Central memory CD4-positive, alpha-beta T cell (primary cell): ENCODE data around the gene LBX2.
"Not testable (repeated sequence)": the region's sequence is repeated elsewhere in the genome, so short reads cannot be mapped to it uniquely, and the experiment has no call there.

Experiments
- DNase-seq: peaks from one replicate; pipeline ENCODE4 v3.0.0; 2022

Gene LBX2

DNA sequence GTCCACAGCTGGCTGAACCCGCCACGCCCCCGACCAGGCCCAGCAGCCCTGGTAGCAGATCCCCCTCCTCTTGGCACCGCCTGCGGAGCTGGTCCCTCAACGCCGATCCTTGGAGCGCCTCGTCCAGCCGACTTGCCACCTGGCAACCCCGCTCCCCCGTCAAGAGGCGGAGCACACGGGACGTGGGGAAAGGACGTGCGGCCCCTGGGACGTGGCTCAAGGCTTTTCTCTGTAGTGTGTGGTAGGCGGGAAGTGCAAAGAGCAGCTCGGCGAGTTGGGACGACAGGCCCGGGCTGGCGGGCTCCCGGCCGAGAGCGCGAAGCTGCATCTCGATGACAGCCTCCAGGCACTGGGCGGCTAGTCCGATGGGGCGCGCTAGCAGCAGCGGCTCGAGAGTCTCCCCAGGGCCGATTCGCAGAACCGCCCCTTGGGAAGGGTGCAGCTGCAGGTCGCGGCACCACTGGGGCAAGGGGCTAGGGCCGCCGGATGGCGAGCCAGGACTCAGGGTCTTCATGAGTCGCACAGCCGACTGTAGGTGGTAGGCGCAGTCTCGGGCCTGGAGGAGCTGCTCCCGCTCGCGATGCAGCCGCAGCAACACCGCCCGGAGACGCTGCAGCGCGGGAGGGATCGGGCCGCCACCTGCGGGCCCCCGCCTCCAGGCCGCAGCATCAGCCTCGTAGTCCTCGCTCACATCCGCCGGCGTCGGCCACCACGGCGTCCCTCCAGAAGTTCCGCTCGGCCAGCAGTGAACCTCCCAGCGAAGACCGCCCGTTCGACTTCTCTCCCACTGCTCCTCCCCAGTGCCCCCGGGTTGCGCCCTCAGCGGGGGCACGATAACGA lies 17.2 kb downstream of the LBX2 start:
- no peak for DNase-seq

GRCh38 chr2:74481431-74481830 lies 18.0 kb downstream of the LBX2 start:
- no peak for DNase-seq

DNA sequence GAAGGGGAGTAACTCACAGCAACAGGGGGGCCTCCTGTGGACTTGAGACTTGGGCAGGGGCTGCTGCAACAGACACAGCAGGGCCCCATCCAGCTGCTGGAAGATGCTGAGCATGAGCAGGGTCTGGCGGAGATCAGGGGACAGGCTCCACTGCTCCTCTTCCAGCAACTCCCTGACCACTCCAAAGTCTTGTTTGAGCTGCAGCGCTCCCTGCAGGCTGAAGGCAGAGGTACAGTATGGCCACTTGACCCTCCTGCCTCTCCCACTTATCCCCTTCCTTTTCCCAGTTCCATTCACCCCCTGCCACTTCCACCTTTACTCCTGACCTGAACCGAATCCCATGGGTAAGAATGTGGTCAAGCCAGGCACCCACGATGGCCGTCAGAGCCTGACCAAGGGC lies 24.5 kb downstream of the LBX2 start:
- no peak for DNase-seq

- DNase-seq = no peak
Observed at GRCh38 chr2:74474481-74474880, 24.9 kb downstream of the LBX2 start.

GRCh38 chr2:74472945-74473258 lies 26.5 kb downstream of the LBX2 start:
- no peak for DNase-seq

- DNase-seq = peak; percentile 95
Observed at GRCh38 chr2:74472086-74472944, 27.1 kb downstream of the LBX2 start, which contains the start of gene MRPL53. TSS of gene MRPL53 (minus strand) at chr2:74472680. CDS start at chr2:74472660, 20 bp downstream.

DNA sequence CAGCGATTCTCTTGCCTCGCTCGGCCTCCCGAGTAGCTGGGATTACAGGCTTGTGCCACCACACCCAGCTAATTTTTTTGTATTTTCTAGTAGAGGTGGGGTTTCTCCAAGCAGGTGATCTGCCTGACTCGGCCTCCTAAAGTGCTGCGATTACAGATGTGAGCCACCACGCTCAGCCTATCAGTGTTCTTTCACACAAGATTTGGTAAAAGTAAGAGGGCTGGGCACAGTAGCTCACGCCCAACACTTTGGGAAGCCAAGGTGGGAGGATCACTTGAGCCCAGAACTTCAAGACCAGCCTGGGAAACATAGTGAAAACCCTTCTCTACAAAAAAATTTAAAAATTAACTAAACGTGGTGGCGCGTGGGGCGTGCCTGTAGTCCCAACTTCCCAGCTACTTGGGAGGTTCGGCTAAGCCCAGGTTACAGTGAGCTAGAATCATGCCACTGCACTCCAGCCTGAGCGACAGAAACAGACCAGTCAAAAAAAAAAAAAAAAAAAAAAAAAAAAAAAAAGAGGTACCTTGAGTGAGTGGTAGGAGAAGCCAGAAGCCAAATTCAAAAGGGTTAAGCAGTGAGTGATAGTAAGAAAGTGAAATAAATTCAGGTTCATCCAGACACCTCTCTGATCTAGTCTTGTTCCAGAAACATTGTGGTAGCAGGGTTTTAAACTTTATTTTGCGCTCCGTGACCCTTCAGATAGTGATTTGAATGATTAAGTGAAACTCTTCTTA lies 27.9 kb downstream of the LBX2 start:
- DNase-seq = peak; percentile 7

GRCh38 chr2:74470742-74471141 lies 28.7 kb downstream of the LBX2 start:
- DNase-seq = not testable (repeated sequence)

GRCh38 chr2:74464406-74464805 lies 35.0 kb downstream of the LBX2 start:
- DNase-seq = no peak

- DNase-seq = no peak
Observed at GRCh38 chr2:74462786-74463105, 36.7 kb downstream of the LBX2 start.

- no peak for DNase-seq
Observed at GRCh38 chr2:74462054-74462785, 37.2 kb downstream of the LBX2 start.

GRCh38 chr2:74461187-74462053 lies 38.0 kb downstream of the LBX2 start:
- no peak for DNase-seq

DNA sequence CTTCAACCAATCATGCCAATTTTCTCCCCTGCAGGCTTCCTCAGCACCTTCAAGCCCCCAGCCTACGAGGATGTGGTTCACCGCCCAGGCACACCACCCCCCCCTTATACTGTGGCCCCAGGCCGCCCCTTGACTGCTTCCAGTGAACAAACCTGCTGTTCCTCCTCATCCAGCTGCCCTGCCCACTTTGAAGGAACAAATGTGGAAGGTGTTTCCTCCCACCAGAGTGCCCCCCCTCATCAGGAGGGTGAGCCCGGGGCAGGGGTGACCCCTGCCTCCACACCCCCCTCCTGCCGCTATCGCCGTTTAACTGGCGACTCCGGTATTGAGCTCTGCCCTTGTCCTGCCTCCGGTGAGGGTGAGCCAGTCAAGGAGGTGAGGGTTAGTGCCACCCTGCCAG lies 39.2 kb downstream of the LBX2 start:
- not testable (repeated sequence) for DNase-seq

GRCh38 chr2:74459503-74460118 lies 39.8 kb downstream of the LBX2 start:
- DNase-seq = not testable (repeated sequence)

DNA sequence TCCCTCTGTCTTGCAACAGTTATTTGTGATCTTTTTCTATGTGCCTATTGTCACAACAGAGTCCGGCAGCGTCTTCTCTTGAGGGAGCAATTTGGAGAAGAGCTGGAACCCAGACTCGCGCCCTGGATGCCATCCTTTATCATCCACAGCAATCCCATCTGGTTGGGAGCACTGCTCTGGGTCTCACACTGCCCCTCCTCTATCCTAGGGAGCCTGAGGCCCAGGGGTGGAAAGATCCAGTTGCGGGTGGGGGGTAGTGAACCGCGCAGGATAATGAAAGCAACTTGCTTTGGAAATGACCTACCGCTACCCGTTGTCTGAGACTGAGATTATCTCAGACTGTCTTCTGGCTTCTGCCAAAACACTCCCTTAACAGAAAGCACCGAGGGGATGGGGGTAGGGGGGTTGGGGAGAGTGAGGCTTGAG lies 40.5 kb downstream of the LBX2 start:
- DNase-seq = no peak

- peak; percentile 100 for DNase-seq
Observed at GRCh38 chr2:74458132-74458937, 41.1 kb downstream of the LBX2 start, which contains the start of gene WBP1. TSS of gene WBP1 (plus strand) at chr2:74458438. CDS start at chr2:74458603, 165 bp downstream.

DNA sequence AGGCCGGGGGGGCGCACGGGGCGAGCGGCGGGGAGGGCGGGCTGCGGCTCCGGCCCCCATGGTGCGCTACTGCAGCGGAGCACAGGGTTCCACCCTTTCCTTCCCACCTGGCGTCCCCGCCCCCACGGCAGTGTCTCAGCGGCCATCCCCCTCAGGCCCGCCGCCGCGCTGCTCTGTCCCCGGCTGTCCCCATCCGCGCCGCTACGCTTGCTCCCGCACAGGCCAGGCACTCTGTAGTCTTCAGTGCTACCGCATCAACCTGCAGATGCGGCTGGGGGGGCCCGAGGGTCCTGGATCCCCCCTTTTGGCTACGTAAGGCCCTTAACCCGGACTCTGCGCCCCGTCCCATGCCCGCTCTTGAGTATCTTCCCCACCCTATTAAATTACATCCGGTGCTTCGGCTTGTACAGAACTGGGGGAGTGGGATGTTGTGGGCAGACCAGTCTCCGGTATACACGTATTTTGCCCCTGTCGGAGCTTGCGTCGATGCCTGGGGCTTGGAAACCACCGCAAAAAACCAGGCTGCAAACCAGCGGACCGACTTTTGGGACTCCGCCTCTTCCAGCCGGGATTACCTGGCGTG lies 41.8 kb downstream of the LBX2 start:
- peak; percentile 79 for DNase-seq

DNA sequence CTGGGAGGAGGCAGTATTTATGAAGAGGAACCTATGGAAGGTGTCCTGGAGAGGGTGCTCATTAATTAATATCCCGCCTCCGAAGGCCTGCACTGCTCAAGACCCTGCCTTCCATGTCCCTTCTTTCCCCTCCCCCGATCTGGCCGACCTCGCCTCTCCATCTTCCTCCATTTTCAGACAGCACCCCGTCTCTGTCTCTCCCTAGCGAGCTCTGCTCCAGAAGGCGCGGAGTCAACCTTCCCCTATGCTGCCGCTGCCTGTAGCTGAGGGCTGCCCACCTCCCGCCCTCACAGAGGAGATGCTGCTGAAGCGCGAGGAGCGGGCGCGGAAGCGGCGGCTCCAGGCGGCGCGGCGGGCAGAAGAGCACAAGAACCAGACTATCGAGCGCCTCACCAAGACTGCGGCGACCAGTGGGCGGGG lies 42.3 kb downstream of the LBX2 start:
- no peak for DNase-seq

DNA sequence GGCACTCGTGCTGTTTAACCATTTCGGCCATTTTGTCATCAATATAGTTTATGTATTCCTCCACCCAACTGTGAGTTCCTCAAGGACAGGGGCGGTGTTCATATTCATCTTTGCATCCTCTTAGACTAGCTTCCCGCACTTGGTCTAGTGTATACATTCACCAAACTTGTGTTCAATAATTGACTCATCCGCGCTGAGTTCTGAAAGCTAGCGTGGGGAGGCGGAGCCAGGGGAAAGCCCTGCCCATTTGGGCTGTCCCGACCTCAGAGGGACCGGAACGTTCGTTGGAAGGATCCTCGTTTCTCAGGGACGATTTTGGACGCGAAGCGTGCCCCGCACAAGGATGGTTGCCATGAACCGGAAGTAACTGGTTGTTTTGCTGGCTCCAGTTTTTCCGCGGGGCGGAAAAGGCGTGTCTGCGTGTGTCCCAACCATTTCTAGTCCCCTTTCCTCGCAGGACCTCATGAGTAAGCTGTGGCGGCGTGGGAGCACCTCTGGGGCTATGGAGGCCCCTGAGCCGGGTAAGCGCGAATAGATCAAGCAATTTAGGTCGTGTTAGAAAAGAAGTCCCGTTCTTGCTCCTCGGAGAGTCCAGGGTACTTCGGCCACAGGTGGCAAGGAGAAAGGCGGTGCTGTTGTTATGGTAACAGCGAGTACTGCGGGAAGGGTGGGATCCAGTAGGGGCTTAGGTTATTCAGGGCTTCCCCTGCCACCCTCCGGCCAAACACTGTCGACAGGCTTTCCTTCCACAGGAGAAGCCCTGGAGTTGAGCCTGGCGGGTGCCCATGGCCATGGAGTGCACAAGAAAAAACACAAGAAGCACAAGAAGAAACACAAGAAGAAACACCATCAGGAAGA lies 44.5 kb downstream of the LBX2 start, which contains the start of gene INO80B:
Gene INO80B (plus strand): TSS at position 434 of the 858 bp plus-strand sequence. CDS start 30 bp downstream, at position 464.
- DNase-seq = peak; percentile 97
